GM19351 (cell line): ENCODE data around the gene POLR3A.

Experiments
- ATAC-seq: cut with Tn5 transposase; IDR thresholded peaks from one replicate; pipeline ENCODE4 v1.9.1; 2021; ENCODE audit warnings: mild to moderate bottlenecking, moderate library complexity; ENCODE audit not compliant: unreplicated experiment

Gene POLR3A

GRCh38 chr10:77983384-77984341 is 45.7 kb downstream of the POLR3A start:
- ATAC-seq, result no peak

- ATAC-seq, result no peak
Observed at GRCh38 chr10:77981281-77981680, 48.0 kb downstream of the POLR3A start.

- ATAC-seq, result no peak
Observed at GRCh38 chr10:77979221-77979620, 50.1 kb downstream of the POLR3A start.

DNA sequence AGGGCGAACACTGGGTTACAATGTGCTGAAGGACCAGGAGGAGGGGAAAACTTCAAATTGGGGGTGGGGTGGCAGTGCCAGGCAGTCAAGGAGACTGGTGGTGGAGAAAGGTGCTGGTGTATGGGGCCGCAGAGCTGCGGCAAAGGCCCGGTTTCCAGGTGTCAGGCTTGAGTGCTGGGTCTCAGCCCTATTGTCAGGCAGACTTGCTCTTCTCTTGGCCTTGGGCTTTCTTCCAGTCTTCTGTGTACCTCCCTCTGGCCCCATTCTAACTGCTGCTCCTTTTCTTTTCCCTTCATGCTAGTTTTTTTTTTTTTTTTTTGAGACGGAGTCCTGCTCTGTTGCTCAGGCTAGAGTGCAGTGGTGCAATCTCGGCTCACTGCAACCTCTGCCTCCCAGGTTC is 51.0 kb downstream of the POLR3A start:
- ATAC-seq, result no peak

GRCh38 chr10:77977934-77978333 is 51.4 kb downstream of the POLR3A start:
- ATAC-seq, result no peak

GRCh38 chr10:77977016-77977415 is 52.3 kb downstream of the POLR3A start:
- ATAC-seq, result no peak

GRCh38 chr10:77975086-77975666 is 54.1 kb downstream of the POLR3A start:
- ATAC-seq, result no peak

GRCh38 chr10:77974396-77975074 is 54.8 kb downstream of the POLR3A start:
- no peak for ATAC-seq

DNA sequence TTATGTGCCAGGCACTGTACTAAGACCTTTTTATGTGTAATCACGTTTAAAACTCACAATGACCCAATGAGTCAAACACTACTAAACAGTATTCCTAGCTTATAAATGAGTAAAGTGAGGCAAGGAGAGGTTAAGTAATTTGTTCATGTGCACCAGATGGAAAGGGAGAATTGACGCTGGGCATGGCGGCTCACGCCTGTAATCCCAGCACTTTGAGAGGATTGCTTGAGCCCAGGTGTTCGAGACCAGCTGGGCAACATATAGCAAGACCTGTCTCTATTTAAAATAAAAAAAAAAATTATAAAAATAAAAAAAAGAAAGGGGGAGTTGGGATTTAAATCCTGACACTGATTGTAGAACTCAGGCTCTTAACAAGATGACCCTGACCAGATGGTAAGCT is 56.0 kb downstream of the POLR3A start:
- ATAC-seq, result no peak

- no peak for ATAC-seq
Observed at GRCh38 chr10:77972148-77972547, 57.2 kb downstream of the POLR3A start.

DNA sequence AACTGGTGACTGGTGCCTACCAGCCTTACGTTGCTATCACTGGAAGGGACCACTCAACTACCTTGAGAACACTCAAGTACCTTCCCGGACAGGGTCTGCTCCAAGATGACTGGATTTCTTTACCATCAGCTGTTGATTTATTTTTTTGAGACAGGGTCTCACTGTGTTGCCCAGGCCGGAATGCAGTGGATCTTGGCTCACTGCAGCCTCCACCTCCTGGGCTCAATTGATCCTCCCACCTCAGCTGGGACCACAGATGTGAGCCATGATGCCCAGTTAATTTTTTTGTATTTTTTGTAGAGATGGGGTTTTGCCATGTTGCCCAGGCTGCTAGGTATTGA is 57.5 kb downstream of the POLR3A start:
- ATAC-seq, result no peak

- no peak for ATAC-seq
Observed at GRCh38 chr10:77970869-77971803, 58.2 kb downstream of the POLR3A start.

DNA sequence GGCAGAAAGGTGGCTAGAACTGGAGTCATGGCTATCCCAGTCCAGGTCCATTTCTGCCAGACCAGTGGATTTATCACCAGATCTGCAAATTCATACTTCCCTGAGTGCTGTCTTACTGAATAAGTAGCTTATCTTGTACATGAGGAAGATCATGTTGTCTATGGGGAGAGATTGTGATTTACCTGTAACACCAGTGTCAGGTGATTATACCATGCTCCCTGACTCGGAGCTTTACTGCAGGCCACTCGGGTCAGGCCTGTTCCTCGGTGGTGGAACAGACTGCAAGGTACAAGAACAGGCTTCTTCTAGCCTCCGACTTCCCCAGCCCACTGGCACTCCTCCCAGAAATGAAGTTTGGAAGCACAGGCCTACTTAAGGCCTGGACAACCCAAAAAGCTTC is 60.2 kb downstream of the POLR3A start:
- no peak for ATAC-seq

- ATAC-seq, result no peak
Observed at GRCh38 chr10:77967611-77968022, 61.7 kb downstream of the POLR3A start.

DNA sequence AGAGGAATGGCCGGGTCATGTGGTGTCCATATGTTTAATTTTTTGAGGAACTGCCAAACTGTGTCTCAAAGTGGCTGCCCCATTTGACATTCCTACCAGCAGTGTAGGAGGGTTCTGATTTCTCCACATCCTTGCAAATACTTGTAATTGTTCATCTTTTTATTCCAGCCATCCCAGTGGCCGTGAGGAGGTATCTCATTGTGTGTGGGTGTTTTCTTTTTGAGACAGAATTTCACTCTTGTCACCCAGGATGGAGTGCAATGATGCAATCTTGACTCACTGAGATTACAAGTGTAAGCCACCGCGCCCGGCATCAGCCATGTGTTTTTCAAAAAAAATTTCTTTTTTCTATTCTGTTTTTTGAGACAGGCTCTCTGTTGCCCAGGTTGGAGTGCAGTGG is 64.0 kb downstream of the POLR3A start:
- no peak for ATAC-seq

DNA sequence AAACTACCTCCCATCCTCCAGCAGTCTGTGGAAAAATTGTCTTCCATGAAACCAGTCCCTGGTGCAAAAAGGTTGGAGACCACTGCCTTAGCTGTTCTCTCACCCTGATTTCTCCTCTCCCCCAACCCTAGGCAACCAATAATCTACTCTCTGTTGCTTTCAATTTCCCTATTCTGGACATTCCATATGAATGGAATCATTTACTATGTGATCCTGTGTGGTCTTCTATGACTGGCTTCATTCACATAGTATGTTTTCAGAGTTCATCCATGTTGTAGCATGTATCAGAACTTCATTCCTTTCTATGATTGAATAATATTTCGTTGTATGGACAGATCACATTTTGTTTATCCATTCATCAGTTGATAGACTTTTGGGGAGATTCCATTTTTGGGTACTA is 64.5 kb downstream of the POLR3A start:
- ATAC-seq, result no peak

DNA sequence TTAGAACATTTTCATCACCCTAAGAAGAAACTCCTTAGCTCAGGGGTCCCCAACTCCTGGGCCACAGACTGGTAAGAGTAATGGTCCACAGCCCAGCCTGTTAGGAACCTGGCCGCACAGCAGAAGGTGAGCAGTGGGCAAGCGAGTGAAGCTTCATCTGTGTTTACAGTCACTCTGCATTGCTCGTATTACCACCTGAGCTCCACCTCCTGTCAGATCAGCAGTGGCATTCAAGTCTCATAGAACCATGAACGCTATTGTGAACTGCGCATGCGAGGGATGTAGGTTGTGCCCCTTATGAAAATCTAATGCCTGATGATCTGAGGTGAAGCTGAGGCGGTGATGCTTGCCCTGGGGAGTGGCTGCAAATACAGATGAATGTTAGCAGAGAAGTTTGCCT is 65.4 kb downstream of the POLR3A start:
- ATAC-seq, result no peak

GRCh38 chr10:77962350-77963146 is 66.8 kb downstream of the POLR3A start:
- ATAC-seq, result no peak

- no peak for ATAC-seq
Observed at GRCh38 chr10:77961668-77962067, 67.6 kb downstream of the POLR3A start.

DNA sequence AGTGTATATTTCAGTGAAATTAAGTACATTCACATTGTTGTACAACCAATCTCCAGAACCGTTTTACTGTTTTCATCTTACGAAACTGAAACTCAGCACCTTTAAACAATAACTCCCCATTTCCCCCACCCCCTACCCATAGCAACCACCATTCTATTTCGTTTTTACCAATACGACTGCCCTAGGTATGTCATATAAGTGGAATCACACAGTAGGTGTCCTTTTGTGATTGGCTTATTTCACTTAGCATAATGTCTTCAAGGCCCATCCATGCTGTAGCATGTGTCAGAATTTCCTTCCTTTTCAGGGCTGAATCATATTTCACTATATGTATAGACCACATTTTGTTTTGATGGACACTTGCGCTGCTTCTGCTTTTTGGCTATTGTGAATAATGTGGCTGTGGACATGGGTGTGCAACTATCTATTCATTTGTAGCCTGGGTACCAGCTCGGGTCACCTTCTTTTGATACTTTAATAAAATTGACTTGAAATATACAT is 68.4 kb downstream of the POLR3A start:
- ATAC-seq, result no peak
